Bone marrow (tissue), 2 donors: ENCODE data around the gene RTTN.
A peak's percentile ranks its signal among the peaks of the same experiment; 100 is the strongest.
"Not testable (repeated sequence)": the region's sequence is repeated elsewhere in the genome, so short reads cannot be mapped to it uniquely, and the experiment has no call there.

ENCODE experiments used
- DNase-seq, 2 donors: peaks; one replicate each; lab custom pipeline; 2025; lab: John Stamatoyannopoulos, UW

RTTN gene

DNA sequence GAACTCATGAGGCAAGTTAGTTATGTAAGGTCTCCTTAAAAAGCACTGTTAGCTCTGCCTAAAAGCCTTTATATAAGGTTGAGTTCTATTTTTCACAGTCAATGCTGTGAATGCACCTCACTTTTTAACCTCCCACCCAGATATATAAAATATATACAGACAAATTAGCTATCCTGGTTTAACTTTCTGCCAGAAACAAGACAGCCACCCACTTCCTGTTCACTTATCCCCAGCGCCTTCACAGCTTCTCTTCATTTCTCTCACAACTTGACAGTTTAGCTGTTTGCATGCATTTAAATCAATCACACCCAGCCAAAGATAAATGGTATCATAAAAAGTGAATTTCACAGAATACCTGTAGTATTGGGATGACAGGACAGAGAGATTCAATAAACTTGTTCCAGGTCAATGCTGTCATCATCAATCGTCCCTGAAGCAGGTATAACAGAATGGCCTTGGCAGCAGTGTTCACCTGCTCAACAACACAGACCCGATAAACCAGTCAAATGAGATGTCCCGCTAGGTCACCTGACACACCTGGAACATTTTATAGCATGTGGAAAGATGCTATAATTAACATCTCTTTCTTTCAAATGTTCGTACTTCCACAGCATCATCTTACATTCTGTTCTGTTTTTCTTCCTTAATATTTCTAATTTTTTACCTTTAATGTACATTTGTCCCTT is 55.7 kb downstream of the RTTN start:
- DNase-seq, result no peak

DNA sequence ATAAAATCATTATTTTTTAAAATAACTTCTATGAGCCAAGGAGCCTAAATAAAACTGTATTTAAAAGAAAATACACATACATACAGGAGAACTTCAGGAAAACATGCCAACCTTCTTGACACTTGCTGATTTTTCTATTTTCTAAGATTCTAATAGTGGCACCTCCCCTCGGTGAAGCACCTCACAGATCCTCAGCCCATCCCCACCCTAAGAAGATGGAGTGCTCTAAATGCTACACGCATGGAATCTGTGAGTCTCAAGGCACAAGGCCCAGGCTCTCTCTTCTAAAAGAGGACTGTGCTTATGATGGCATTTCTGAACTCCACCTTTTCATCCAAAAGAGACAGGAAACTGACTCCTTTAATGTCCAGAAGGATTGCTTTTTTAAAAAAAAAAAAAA is 56.3 kb downstream of the RTTN start:
- no peak for DNase-seq

DNA sequence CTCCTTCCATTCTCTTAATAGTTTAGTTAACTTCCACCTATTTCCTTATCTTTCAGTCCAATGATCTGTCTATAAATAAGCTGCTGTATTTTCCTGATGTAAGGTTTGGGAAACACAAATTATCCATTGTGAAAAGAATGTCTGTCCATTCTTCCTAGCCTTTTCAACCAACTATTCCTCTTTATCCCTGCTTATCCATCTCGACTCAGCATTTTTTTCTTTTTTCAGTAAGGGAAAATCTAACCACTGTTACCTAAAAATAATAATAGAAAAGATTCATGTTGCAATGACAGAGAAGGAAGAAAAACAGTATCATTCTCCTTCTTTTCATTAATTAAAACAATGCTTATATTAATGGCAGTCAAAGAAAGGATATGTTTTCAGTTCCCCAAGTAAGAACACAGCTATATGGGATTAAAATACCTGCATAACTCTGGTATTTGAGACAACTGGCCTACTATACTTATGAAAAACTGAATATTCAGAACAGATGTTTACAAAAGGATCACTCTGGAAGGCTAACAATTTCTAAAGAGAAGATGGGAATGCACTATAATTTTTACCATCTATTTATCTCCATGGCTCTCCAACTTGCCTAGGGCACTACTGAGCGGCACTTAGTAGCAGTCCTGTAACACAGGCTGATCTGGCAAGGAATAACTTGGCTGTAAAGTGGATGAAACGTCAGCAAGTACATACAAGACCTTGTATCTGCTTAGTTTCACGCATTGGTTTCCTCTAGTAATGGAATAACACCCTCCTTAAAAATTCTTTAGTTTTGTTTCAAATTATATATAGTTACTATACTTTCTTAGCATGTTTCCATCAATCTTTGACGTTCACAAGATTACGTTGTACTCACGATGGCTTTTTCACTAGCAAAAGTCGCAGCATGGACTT is 57.2 kb downstream of the RTTN start:
- DNase-seq, result no peak

DNA sequence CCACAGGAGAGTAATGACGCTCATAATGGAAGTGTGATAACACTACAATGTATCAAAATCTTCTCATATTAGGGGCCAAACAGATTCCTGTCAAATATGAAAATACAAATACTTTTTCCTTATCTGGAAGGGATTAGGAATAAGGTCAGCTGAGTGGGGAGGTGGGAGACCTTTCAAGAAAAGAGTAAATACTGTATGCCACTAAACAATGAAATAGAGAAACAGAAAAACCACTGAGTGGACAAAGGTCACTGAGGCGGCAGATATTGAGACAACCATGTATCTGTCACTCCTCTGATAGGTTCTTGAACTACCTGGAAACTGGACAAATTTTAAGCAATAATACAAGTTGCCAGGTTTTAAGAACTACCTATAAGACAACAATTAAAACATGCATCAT is 59.3 kb downstream of the RTTN start:
- no peak for DNase-seq

DNA sequence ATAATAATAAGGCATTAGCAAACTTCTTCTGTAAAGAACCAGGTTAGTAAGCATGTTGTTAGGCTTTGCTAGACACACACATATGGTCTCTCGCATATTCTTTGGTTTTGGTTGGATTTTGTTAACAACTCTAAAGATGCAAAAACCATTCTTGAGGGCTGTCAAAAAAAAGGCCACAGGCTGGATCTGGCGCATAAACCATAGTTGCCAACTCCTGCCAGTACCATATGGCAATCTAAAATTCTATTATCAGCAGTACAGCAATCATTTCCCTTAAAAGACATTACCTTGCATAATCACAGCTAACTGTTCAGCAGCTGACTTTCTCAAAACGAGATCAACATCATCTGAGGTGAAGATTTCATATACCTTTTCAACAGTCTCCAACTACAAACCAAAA is 63.5 kb downstream of the RTTN start:
- no peak for DNase-seq

- no peak for DNase-seq
Measured at GRCh38 chr18:70139138-70139537, 66.3 kb downstream of the RTTN start.

DNA sequence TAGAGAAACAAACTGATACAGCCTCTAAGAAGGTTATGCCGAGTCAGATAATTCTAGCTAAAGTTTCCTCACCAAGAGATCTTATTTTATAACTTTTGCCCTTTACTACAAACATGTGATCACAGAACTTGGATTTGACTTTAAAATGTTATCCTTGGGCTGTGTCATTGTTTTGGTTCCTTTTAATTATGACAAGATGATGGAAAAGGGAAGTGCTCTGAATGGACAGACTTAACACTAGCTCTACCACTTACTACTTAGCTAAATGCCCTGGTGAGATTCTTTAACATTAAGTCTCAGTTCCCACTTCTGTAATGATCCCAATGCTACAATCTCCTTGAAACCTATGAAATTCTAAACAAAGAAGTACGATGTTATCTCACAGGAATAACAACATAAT is 69.9 kb downstream of the RTTN start:
- DNase-seq, result peak in 1 of 2 donors; percentile 58

GRCh38 chr18:70132999-70133398 is 72.5 kb downstream of the RTTN start:
- no peak for DNase-seq

DNA sequence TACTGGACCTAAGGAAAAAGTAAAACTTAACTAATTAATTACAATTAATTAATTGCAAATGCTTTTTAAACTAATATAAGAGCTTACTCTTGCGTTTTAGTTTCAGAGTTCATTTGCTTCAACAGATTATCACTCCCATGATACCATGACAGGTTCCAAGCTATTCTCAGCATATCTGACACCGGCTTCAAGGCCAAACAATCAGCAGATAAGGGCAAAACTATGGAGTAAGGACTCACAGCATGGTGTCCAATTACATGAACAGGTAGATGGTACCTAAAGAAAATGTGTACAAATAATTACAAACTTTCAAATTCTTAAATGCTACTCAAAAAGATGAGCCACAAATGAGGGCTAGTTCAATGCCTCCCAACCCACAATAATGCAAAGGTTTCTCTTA is 77.2 kb downstream of the RTTN start:
- DNase-seq, result no peak

GRCh38 chr18:70127359-70127758 is 78.1 kb downstream of the RTTN start:
- no peak for DNase-seq

GRCh38 chr18:70126832-70127231 is 78.7 kb downstream of the RTTN start:
- no peak for DNase-seq

DNA sequence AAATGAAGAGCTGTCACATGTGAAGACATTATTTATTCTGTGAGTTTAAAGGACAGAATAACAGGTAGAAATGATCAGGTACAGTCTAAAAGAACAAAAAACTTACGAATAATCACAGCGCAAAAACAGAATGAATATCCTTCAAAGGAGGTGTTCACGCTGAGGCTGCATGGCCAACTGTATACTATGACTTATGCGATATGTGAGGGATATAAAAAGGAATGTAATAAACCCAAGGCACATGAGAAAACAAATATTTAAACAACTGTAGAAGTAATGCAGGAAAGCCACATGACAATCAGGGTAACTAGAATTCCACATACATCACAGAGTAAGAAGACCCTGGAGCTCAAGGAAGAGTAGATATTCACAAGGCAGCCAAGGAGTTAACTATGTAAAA is 81.3 kb downstream of the RTTN start:
- DNase-seq, result no peak

GRCh38 chr18:70121842-70122241 is 83.6 kb downstream of the RTTN start:
- DNase-seq, result no peak

DNA sequence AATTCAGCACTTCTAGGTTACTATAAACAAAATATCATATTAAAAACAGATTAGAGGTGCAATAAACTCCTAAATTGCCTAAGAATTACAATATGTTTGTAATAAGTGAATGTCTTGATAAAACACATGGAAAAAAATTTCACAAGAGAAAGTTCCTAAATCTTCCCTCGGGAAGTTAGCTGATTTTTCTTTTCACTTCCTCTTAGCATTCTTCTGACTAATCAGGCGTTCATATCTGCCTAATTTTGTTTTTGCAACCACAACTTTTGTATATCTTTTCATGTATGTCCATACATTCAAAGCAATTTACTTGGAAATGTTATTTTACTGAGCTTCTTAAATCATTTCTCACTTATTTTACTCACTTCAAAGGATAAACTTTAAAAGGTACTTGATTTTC is 88.5 kb downstream of the RTTN start:
- no peak for DNase-seq

- DNase-seq, result no peak
Measured at GRCh38 chr18:70113511-70113910, 92.0 kb downstream of the RTTN start.

GRCh38 chr18:70110678-70111077 is 94.8 kb downstream of the RTTN start:
- DNase-seq, result no peak

DNA sequence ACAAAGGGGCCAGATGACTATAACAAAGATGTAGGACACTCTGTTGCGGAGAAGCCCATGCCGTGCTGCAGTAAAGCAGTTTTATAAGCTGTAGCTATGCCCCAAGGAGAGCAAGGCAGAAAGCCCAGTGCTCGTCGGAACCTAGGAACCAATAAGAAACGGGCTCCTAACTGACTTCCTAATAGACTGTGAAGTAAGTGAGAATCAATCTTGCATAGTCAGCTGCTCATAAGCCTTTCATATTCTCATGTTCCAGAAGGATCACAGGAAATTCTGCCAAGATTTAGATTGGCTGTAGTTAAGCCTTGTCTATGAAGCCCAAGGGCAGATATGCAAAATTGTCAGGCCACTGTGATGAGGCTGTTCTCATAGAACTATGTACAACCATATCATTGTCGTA is 98.4 kb downstream of the RTTN start:
- no peak for DNase-seq

DNA sequence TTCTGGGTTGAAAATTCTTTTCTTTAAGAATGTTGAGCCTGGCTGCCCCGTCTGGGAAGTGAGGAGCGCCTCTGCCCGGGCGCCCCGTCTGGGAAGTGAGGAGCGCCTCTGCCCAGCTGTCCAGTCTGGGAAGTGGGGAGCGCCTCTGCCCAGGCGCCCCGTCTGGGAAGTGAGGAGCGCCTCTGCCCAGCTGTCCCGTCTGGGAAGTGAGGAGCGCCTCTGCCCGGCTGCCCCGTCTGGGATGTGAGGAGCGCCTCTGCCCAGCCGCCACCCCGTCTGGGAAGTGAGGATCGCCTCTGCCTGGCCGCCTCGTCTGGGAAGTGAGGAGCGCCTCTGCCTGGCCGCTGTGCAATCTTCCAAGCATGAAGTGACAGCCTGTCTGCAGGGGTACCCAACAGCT is 102.6 kb downstream of the RTTN start:
- DNase-seq, result not testable (repeated sequence)

DNA sequence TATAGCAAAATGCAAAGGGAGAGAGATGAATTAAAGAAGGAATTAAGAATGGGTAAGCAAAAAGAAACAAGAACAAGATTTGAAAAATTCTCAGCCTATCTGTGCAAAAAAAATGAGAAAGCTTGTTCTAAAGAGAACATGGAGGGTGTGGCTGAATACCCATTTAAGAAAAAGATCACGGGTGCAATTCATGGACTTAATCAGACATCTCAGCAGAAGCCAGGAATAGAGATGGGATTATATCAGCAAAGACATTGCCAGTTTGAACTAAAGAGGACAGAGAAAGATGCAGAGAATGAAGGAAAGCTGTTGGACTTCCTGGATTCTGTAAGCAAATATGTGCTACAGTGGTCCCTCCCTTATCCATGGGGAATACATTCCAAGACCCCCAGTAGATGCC is 115.6 kb downstream of the RTTN start:
- no peak for DNase-seq

DNA sequence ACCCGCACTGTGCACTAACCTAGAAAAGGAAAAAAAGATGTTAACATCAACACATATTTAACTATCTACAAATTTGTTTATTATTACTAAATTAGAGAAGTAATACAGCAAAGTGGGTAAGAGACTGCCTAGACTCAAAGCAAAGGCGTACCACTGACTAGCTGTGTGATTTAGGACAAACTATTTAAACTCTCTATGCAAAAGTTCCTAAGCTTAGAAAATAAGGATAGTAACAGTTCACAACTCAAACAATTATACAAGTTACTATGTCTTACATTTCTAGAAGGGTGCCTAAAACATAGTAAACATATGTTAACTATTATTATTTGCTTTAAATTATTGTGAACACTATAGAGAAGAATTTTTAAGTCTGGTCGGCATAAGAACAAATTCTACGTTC is 119.4 kb downstream of the RTTN start:
- DNase-seq, result no peak

- DNase-seq, result no peak
Measured at GRCh38 chr18:70085641-70086040, 119.8 kb downstream of the RTTN start.

GRCh38 chr18:70082430-70082829 is 123.1 kb downstream of the RTTN start:
- no peak for DNase-seq

GRCh38 chr18:70078106-70078505 is 127.4 kb downstream of the RTTN start:
- DNase-seq, result no peak

DNA sequence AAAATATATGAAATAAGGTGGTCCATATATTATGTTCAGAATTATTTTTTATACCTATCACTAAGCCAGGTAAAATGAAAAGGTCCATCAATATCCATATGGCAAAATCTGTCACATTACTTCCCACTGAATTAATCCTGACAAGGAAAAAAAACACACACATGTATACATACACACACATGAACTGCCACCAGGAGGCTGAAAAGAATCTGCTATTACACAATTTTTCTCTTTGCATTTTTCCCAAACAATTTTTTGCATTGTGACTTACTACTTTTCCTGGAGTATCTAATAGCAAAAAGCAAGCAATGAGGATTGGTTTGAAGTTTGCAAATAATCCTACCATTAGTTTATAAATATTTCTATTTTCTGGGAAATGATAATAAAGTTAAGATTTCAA is 129.6 kb downstream of the RTTN start:
- DNase-seq, result no peak
